A172 (cell line): Measurements from ENCODE around the gene HIVEP1. TPM values are rescaled to one million over a fixed set of nuclear protein-coding genes. Genes with fewer than 3 reads are reported as not detected.

Experiments
- DNase-seq: peaks from one replicate; pipeline ENCODE4 v3.0.0-alpha.2; 2015; ENCODE audit warnings: low spot score
- total RNA-seq: library from RNA; depleted of rRNA; stranded (reverse); fragments of >200 nt; shearing (Covaris generic); gene quantifications from 2 replicates; pipeline ENCODE4 v1.2.3, GENCODE V29; 2014; rRNA removed

Gene HIVEP1
- total RNA-seq, 1 experiment from 2014 or later: 32.2 TPM

GRCh38 chr6:12185081-12185673 lies 173.1 kb downstream of the HIVEP1 start:
- no peak for DNase-seq

GRCh38 chr6:12186528-12186927 lies 174.4 kb downstream of the HIVEP1 start:
- DNase-seq: no peak

- no peak for DNase-seq
These were observed 177.0 kb downstream of the HIVEP1 start for GRCh38 chr6:12189150-12189549.

GRCh38 chr6:12189661-12190060 lies 177.5 kb downstream of the HIVEP1 start:
- DNase-seq: no peak

- DNase-seq: no peak
These were observed 178.1 kb downstream of the HIVEP1 start for GRCh38 chr6:12190252-12190651.

- peak; percentile 83 for DNase-seq
These were observed 184.3 kb downstream of the HIVEP1 start for GRCh38 chr6:12196326-12196936.

GRCh38 chr6:12198851-12199250 lies 186.7 kb downstream of the HIVEP1 start:
- no peak for DNase-seq

- DNase-seq: no peak
These were observed 188.0 kb downstream of the HIVEP1 start for GRCh38 chr6:12200015-12200564.

GRCh38 chr6:12200761-12201160 lies 188.6 kb downstream of the HIVEP1 start:
- DNase-seq: no peak

GRCh38 chr6:12203001-12203400 lies 190.9 kb downstream of the HIVEP1 start:
- DNase-seq: peak; percentile 83

GRCh38 chr6:12208190-12208589 lies 196.1 kb downstream of the HIVEP1 start:
- peak; percentile 81 for DNase-seq

GRCh38 chr6:12208673-12209072 lies 196.6 kb downstream of the HIVEP1 start:
- no peak for DNase-seq

Other genes starting within 250 kb of the HIVEP1 start
- 1.9 and 3.9 TPM in 2 replicates for gene ADTRP, start 233.5 kb upstream of the HIVEP1 start, total RNA-seq